Ramos (cell line): ENCODE data around the gene SLC25A5.
"Not testable (repeated sequence)": the region's sequence is repeated elsewhere in the genome, so short reads cannot be mapped to it uniquely, and the experiment has no call there.

Source experiments
- in situ Hi-C: fragments of 300-500 bp; cut with MboI; formaldehyde crosslinking; loops from one replicate; pipeline ENCODE4 v1.14.3; 2022; ENCODE audit warnings: low sequenced_read_pairs; ENCODE audit not compliant: unreplicated experiment

Gene SLC25A5

DNA sequence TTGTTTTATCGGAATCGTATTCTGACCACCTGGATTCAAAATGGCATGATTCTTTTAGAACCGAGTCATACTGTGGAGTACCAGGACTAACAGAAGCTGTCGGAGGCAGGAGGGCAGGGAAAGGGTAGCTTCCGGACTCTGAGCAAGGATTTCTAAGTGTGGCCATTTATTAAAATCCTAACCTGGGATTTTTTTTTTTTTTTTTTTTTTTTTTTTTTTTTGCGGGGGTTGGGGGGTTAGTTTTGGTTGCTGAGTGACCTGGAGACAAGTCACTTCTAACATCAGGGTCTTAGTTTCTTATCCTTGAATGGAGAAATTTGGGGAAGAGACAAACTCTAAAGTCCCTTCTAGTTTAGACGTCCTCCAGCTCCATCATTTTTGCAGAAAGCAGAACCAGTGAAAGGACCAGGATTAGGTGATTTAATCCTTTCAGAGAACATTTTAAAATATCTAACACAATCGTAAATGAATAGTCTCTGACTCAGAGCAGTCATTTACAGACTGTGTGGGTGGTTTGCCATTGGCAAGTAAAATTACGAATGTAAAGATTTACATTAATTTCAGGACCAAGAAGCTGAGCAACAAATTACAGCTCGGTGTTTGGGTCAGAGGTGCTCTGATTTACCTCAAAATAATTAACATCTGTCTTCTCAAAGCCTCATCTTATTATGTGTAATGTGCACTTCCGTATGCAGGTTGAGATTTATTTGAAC, 7.3 kb downstream of the SLC25A5 start:
- in situ Hi-C loops = no loop called here

DNA sequence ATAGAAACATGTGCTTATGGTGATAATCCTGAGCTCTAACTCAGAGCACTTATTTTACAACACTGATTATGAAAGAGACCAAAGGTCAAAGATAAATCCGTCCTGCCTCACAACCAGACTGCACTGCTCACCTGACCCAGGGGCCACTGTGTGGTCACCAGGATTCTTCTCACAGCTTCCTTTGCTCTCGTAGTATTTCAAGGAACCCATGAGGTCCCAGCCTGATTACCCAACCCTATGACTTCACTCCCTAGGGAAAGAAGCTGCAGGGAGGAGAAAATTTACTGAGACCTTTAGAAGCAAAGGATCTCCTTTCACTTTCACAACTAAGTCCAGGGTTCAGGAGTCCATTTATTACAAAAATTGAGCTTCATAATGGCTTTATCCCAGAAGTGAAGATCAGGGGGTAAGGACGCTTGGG, 9.6 kb downstream of the SLC25A5 start:
- in situ Hi-C loops = no loop called here

DNA sequence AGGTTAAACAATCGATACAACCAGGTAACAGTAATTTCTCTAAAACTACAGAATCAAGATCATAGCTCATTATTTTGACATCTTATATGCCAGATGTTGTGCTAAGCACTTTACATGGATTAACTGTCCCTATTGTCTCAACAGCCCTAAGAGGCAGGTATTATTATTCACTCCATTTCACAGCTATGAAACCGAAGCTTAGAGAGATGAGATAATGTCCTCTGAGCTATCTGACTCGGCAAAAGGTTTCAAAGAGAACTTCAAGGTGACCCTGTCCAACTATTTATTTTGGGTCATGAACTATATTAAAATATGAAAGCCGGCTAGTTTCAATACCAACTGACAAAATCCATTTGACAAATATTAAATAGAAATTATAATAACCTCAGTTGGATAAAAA, 10.3 kb downstream of the SLC25A5 start:
- in situ Hi-C loops = no loop called here

DNA sequence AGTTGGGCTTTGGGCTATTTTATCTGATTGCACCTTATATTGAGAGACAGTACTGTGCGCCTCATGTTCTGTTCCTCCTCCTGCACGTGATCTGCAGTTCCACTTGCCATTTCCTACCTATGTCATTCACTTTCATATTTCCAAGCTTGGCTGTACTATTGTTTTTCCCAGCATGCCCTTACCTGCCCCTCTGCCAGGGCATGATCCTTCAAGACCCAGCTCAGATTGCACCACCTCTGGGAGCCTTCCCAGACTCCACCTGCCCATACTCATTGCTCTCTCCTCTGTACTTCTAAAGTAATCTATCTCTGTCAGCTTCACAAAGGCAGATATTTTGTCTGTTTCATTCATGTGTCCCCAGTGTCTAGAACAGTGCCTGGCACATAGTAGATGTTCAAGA, 11.6 kb downstream of the SLC25A5 start:
- in situ Hi-C loops = no loop called here

DNA sequence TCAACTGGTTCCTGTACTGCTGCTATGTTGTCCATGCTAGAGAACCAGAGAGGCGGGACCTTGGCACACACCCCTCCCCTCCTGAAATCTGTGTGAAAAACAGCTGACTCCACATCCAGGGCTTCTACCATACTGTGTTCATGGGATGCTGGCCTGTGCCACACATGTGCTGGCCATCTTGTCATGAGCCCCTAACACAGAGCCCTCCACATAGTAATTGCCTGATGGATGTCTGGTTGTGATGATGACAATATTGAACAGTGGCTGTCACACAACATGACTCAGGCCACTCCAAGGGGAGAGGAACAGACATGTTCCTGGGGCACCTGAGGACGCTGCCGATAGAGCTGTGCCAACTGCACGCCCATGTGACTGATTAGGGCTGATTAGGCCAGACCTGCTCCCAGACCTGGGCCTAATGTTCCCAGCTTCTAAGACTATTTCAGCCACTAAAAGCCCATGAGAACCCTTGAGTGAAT, 13.1 kb downstream of the SLC25A5 start:
- in situ Hi-C loops = no loop called here

DNA sequence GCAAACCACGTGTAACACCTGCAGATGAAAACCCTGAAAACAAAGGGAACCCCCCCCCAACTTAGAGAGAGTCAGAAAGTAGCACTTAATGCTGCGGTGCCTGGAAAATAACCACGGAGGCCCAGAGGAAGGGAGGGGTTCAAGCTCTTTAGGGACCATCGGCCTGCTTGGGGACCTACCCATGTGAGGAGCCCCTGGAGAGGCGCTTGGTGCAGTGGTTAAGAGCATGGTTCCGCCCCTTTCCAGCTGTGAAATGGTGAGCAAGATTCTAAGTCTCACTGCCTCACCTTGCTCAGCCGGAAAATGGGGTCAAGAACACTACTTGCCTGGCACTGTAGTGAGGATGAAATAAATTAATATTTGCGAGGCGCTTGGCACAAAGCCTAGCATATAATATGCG, 13.8 kb downstream of the SLC25A5 start:
- in situ Hi-C loops = no loop called here

DNA sequence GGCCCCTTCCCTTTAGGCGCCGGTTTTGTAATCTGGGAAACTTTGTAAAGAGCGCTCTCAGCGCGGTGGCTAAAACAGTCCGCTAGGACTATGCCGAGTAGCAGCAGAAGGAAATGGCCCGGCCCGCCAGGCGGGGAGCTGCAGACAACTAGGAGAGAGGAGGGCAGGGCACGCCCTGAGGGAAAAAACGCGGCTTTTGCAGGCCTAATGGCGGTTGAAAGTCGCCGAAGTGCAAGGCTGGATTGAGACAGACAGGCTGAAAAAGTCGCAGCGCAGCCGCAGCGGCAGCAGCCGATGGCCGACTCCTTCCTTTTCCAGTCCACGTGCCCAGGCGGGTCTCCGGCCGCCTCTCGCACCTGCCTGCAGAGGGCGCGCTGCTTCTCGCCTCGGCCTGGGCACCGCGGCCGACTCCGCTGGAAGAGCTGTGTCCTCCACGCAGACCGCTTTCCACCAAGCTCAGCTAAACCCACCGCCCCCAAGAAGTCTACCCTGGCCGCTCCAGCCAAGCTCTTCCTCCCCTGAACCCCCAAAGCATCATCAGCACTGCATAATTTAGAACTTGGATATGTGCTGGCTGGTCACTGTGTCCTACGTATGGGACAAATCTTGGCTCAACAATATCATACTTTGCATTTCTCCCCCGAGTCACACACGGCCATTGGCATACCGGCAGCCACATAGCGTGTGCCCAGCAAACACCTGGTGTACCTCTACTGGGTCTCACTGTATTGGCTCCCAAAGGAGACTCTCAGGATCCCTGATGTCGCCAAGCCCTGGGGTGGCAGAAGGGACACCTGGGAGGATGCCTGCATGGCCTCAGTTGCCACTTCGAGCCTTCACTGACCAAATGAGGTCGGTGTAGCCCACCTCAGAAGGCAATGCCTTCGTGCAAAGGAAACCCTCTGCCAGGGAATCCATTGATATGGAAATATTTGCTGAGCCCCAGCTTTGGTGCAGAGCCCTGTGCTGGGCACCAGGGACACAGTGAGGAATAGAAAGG, 14.5 kb downstream of the SLC25A5 start:
- in situ Hi-C loops = no loop called here

DNA sequence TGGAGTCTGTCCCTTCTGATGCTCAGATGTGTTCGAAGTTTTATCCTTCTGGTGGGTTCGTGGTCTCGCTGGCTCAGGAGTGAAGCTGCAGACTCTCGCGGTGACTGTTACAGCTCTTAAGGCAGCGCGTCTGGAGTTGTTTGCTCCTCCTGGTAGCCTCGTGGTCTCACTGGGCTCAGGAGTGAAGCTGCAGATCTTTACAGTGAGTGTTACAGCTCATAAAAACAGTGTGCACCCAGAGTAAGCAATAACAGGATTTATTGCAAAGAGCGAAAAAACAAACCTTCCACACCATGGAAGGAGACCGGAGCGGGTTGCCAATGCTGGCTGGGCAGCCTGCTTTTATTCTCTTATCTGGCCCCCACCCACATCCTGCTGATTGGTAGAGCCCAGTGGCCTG, 18.5 kb downstream of the SLC25A5 start:
- in situ Hi-C loops = no loop called here

DNA sequence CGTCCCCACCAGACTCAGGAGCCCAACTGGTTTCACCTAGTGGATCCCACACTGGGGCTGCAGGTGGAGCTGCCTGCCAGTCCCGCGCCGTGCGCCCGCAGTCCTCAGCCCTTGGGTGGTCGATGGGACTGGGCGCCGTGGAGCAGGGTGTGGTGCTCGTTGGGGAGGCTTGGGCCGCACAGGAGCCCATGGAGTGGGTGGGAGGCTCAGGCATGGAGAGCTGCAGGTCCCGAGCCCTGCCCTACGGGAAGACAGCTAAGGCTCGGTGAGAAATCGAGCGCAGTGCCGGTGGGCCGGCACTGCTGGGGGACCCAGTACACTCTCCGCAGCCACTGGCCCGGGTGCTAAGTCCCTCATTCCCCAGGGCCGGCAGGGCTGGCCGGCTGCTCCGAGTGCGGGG, 19.5 kb downstream of the SLC25A5 start:
- in situ Hi-C loops = not testable (repeated sequence)

DNA sequence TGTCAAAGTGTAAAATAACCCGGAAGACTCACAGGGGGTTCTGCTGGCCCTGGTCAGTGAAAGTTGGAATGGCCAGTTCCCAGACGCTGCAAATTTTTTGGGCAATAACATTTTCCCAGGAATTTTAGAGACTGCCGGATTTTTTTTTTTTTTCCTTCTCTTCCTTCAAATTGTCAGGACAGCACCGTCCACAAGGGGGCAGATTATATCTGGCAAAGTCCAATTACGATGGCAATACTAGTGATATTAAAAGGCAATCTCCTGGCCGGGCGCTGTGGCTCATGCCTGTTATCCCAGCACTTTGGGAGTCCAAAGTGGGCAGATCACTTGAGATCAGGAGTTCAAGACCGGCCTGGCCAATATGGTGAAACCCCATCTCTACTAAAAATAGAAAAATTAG, 20.5 kb downstream of the SLC25A5 start:
- in situ Hi-C loops = no loop called here

DNA sequence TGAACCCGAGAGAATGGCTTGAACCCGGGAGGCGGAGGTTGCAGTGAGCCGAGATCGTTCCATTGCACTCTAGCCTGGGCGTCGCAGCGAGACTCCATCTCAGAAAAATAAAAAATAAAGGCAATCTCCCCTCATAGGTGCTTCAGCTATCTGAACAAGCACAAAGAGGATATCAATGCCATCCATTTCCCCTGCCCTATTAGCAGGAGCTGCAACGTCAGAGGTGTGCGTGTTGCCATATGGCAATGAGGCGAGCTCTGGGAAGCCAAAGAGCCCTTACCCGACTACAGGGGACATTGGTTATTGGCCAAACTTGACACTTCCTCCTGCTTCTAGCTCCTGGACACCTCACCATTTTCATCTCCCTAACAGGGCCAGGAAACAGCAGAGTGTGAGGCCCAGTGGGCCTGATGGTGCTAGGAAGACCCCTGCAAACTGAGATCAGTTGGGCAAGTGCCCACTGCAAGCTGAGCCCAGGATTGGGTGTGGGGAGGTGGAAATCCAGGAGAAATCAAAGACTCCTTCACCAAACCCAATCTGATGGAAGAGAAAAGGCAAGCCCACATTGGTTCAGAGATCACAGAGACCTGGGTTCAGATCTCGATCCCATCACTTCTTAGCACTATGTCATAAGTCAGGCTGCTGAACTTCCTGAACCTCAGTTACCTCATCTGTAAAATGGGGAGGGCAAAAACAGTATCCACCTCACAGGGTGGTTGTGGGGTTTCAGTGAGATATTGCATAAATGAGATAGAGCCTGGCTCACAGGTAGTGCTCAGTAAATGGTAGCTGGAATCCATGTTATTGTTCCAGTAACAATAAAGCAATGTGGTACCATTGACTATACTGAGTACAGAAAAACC, 21.2 kb downstream of the SLC25A5 start:
- in situ Hi-C loops = no loop called here

DNA sequence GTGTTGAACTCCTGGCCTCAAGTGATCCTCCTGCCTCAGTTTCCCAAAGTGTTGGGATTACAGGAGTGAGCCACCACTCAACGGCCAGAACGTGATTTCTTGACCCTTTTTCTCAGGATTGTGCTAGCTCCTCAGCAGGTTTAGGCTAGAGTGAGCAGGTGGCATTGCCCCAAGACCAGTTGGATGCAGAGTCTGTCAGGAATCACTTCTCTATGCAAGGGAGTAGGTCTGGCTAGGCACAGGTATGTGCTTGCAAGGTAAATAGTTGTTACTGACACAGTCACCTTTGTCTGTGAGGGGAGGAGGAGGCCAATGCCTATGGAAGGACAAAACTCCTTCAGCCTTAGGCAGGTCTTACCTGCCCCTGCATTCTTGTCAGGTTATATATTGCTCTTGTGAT, 24.2 kb downstream of the SLC25A5 start:
- in situ Hi-C loops = no loop called here

DNA sequence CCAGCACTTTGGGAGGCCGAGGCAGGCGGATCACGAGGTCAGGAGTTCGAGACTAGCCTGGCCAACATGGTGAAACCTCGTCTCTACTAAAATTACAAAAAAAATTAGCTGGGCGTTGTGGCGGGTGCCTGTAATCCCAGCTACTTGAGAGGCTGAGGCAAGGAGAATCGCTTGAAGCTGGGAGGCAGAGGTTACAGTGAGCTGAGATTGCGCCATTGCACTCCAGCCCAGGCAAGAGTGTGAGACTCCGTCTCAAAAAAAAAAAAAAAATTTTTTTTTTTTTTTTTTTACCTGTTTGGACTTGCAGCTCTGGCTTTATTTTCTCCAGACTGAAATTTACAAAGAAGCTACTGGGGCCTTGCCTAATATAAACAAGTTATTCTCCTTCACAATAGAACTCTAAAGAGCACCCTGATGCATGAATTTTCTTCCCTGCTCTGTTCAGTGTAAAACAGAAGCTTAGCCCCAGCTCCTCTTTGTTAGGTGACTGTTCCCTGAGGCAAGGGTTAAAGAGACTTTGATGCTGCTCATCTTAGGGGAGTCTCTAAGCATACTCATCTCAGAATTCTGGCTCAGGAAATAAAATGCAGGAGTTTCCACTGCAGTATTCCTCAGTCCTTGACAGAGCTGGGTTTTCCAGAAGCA, 25.7 kb downstream of the SLC25A5 start:
- in situ Hi-C loops = not testable (repeated sequence)

DNA sequence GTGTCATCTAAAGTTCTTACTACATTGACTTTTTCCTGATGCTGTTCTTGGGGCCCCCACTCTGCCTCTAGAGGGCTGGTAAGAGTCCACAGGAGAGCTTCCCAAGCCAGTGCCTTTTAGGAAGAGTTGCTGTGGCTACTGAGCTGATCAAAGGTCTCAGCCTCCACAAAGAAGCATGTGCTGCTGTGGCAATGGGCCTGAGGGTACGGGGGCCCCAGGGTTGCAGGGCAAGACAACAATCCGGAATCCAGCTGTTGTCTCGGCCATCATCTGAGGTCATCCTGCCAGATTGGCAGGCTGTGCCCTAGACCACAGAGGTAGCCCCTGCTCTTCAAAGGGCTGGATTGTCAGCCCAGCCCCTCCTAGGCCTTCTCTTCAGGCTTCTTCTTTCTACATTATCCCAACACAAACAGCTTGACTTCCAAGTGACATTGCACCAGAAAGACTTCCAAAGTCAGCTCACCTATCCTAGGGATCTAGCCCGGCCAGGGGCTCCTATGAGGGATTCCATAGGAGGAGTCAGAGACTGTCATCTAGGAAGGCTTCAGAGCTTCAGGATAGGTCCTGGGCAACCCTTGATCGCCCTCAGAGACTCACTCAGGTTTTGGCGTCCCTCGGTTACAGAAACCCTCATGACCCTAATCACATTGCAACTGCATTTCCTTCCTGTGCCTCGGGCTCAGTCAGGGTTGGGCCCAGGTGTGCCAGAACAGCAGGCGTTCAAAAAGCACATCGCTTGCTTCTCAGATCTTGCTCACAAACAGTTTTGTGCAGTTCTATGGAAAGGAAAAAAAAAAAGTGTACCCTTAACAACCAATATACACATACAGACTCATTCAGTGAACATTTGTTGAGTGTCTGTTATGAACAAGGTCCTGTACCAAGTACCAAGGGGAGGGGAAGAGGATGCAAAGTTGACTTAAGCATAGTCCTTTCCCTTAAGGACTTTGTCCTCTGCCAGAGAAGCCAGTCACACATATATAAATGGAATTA, 27.8 kb downstream of the SLC25A5 start:
- in situ Hi-C loops = no loop called here

DNA sequence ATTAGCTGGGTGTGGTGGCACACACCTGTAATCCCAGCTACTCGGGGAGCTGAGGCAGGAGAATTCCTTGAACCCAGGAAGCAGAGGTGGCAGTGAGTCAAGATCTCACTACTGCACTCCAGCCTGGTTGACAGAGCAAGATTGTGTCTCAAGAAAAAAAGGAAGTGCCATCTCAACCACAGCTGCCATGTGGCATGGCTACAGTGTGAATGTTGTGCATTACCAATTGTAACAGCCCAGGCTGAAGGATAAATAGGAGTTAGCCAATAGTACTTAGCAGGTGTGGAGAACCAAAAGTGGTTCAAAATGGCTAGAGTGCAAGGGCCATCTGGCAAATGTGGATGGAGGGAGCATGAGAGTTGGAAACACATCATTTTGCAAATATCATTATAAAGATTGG, 28.9 kb downstream of the SLC25A5 start:
- in situ Hi-C loops = no loop called here

DNA sequence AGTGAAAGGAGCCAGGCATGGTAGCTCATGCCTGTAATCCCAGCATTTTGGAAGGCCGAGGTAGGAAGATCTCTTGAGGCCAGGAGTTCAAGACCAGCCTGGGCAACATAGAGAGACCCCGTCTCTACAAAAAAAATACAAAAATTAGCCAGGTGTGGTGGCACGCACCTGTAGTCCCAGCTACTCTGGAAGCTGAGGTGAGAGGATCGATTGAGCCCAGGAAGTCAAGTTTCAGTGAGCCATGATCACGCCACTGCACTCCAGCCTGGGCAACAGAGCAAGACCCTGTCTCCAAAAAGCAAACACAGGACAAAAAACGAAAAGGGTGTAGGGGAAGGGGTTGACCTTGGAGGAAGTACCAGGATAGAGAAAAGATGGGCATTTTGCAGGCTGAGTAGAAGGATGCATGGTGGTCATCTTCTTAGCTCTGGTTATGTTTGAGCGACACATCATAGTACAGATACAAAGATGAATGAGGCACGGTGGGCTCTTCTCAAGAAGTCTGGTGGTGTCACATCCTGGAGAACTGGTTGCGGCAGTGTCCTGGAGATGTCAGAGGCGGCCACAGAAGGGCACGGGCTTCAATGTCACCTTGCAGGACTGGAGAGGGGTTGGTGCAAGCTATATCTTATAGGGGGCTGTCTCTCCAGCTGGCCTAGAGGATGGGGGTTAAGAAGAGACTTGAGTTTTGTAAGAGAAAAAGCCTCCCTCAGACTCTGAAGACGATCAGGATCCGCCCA, 32.0 kb downstream of the SLC25A5 start:
- in situ Hi-C loops = loop anchor here (25.0 kb wide), 1 partner anchor 387 kb away; the partner anchor contains the start of gene AKAP14

DNA sequence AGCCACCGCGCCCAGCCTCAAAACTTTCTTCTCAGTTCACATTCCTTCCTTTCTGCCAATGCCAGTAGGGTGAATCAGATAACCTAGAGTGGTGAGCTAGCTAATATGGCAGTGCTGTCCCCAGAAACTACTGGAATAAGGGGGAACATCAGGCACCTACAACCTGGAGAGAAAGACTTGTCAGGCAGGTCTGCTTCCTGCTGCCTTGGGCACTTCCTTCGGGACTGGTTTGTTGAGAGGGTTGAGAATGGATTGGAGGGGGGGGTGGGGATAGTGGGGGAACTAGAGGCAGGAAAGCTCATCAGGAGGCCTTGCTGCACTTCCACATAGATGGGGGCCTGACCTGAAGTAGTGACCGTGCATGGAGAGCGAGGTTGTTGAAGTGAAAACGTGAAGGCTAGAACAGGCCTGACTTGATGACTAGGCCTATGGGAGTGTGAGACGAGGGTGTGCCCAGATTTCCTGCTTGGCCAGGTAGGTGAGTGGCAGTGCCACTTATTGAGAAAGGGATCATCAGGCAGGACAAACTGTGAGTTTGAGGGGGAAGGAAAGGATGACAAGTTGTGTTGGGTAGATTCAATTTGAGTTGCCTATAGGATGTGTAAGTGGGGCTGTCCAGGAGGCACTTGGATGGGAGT, 33.4 kb downstream of the SLC25A5 start:
- in situ Hi-C loops = loop anchor here (25.0 kb wide), 1 partner anchor 386 kb away; the partner anchor contains the start of gene AKAP14
